ENCODE measurements around the gene HOXD12.

HOXD12 gene

DNA sequence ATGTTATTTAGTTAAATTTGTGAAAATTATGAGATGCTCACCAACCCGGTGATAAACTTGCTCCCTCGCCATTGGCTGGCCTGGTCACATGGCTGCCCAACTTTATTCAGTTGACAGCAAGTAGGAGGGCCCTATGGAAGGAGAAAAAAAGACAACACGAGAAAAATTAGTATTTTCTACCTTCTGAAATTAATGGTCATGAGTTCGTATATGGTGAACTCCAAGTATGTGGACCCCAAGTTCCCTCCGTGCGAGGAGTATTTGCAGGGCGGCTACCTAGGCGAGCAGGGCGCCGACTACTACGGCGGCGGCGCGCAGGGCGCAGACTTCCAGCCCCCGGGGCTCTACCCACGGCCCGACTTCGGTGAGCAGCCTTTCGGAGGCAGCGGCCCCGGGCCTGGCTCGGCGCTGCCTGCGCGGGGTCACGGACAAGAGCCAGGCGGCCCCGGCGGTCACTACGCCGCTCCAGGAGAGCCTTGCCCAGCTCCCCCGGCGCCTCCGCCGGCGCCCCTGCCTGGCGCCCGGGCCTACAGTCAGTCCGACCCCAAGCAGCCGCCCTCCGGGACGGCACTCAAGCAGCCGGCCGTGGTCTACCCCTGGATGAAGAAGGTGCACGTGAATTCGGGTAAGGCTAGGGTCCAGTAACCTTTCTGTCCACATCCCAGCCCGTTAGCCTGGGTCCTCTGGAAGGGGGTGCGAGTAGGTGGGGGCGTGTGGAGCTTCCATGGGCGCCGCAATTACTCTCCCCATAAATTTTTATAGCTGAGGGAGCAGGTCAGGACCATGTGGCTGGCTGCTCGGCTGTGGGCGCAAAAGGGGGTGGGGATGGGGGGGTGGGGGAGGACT is 52.1 kb downstream of the HOXD12 start, which contains the start of gene HOXD4:
HOXD4 (plus strand) TSS at position 109 of the 846 bp plus-strand sequence; CDS start at position 193, 84 bp downstream.
- no peak for DNase-seq
